22Rv1 (cell line): ENCODE results near the gene FBXL7.

Experiments used
- ZFX ChIP-seq: fragments of 450-650 bp; IDR thresholded peaks from 2 replicates; pipeline ENCODE4 v1.6.1; 2017; ENCODE audit warnings: antibody characterized with exemption, borderline replicate concordance
- TF ChIP-seq, protein P1 (sequence below): fragments of 450-650 bp; IDR thresholded peaks from 2 replicates; pipeline ENCODE4 v1.5.1; 2017; ENCODE audit warnings: mild to moderate bottlenecking

DNA sequence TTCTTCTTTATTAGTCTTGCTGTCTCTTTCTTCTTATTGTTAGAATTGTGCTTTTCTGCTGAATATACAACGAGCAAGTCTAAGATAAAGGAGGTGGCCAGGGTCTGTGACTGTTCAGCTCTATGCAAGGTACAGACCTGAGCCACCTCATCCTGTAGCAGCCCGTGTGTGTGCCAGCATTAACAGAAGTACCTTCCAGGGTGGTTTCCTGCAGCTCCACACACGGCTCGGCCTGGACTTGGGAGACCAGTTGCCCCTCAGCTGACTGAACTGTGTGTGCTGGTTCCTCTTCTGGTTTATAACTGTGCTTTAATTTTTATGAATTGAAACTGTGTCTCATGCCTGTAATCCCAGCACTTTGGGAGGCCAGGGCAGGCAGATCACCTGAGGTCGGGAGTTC, 70.5 kb downstream of the FBXL7 start:
- TF ChIP-seq, protein P1, sequence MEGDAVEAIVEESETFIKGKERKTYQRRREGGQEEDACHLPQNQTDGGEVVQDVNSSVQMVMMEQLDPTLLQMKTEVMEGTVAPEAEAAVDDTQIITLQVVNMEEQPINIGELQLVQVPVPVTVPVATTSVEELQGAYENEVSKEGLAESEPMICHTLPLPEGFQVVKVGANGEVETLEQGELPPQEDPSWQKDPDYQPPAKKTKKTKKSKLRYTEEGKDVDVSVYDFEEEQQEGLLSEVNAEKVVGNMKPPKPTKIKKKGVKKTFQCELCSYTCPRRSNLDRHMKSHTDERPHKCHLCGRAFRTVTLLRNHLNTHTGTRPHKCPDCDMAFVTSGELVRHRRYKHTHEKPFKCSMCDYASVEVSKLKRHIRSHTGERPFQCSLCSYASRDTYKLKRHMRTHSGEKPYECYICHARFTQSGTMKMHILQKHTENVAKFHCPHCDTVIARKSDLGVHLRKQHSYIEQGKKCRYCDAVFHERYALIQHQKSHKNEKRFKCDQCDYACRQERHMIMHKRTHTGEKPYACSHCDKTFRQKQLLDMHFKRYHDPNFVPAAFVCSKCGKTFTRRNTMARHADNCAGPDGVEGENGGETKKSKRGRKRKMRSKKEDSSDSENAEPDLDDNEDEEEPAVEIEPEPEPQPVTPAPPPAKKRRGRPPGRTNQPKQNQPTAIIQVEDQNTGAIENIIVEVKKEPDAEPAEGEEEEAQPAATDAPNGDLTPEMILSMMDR: no peak
- no peak for TF ChIP-seq ZFX
